GM12891 (cell line): Measurements from ENCODE around the gene SLC19A1.

ENCODE experiments used
- POLR2A ChIP-seq: IDR thresholded peaks from 2 replicates; pipeline ENCODE4 v1.6.1; 2011; ENCODE audit warnings: low read depth, low read length, control low read depth
- POLR2AphosphoS5 ChIP-seq: IDR thresholded peaks from 2 replicates; pipeline ENCODE4 v1.6.1; 2011; ENCODE audit warnings: low read depth, low read length, control low read depth
- SPI1 ChIP-seq: IDR thresholded peaks from 2 replicates; pipeline ENCODE4 v1.6.1; 2011; ENCODE audit warnings: low read depth, low read length, control low read depth
- TAF1 ChIP-seq: IDR thresholded peaks from 2 replicates; pipeline ENCODE4 v1.6.1; 2011; ENCODE audit warnings: low read depth, low read length, control low read depth

DNA sequence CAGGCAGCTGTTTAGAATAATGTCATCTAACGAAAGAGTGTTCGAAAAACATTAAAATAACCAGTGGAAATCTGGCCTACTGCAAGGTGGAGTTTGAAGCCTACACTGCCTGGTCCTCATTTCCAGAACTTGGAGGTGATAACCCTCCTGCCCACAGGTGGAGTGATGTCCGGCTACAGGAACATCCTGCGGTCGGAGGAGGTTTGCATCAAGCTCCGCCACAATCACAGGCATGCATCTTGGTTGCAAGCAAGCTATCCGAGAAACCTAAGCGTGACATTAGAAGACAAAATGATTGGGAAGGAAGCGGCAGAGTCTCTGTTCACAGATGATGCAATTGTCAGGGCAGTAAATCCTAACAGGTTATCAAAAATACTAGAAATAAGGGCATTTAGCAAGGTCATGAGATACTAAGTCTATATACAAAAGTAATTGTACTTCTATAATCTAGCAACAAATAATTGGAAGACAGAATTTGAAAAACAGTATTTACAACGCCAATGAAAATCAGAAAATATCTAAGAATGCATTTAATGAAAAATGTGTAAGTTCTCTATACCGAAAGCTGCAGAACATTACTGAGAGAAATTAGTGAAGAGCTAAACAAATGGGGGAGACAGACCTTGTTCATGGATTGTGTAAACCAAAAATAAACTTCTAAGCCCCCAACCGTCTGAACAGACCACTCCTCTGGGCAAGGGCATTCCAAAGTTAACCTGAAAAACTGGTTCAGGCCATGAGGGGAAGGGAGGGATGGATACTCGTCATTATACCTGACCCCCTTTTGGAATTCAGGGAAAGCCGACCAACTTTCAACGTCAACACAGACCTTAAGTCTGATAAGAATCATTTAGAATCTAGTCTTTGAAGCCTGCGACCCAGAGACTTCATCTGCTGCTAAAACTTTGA, 4.7 kb upstream of the SLC19A1 start:
- TF ChIP-seq POLR2A (no peak), POLR2AphosphoS5 (no peak), SPI1 (no peak), TAF1 (no peak)
